Loucy (cell line): ENCODE results near the gene COA7.

ENCODE experiments used
- EZH2phosphoT487 ChIP-seq: fragments of 200-600 bp; IDR thresholded peaks from 2 replicates; pipeline ENCODE4 v1.6.1; 2018; ENCODE audit warnings: antibody characterized with exemption, mild to moderate bottlenecking, moderate library complexity, borderline replicate concordance
- TF ChIP-seq, protein P1 (sequence below): fragments of 200-600 bp; sonication (generic); conservative IDR thresholded peaks from 2 replicates; pipeline ENCODE4 v1.5.1; 2014; ENCODE audit warnings: mild to moderate bottlenecking, antibody characterized with exemption, low read length

DNA sequence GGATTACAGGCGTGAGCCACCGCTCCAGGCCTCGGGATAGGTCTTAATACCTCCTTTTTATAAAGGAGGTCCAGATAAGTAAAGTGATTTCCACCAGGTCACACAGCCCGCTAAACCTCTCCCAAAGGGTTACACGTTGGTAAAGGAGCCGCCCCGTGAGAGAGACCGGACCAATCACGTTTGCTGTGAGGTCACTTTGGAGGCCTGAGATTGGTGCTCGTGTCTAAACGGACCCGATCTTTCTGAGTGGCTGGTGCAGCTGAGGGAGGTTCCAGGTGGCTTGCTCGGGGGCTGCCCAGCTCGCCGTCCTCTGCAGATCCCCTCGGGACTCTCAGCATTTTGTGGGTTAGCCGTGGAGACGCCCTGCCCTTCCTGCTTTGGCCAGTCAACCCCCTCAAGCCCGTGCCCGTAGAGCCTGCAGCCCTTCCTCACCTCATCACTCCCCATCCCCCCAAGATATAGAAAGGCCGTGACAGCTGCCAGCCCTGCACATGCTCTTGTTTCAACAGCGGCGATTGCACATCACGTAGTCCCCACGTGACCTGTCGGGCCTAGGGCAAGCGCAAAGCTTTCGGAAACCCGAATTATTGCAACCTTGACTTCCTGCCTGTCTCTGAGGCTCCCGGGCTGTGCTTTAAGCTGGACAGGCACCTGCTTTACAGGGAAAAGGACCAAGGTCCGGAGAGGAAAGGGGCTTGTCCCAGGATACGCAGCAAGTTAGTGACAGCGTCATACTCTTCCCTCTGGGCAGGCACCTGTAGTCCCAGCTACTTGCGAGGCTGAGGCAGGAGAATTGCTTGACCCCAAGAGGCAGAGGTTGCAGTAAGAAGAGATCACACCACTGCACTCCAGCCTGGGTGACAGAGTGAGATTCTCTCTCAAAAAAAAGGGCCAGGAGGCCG is 5.0 kb upstream of the COA7 start:
- TF ChIP-seq, protein P1, sequence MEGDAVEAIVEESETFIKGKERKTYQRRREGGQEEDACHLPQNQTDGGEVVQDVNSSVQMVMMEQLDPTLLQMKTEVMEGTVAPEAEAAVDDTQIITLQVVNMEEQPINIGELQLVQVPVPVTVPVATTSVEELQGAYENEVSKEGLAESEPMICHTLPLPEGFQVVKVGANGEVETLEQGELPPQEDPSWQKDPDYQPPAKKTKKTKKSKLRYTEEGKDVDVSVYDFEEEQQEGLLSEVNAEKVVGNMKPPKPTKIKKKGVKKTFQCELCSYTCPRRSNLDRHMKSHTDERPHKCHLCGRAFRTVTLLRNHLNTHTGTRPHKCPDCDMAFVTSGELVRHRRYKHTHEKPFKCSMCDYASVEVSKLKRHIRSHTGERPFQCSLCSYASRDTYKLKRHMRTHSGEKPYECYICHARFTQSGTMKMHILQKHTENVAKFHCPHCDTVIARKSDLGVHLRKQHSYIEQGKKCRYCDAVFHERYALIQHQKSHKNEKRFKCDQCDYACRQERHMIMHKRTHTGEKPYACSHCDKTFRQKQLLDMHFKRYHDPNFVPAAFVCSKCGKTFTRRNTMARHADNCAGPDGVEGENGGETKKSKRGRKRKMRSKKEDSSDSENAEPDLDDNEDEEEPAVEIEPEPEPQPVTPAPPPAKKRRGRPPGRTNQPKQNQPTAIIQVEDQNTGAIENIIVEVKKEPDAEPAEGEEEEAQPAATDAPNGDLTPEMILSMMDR, result no peak
- no peak for TF ChIP-seq EZH2phosphoT487
